CD4-positive, alpha-beta memory T cell (primary cell): ENCODE results near the gene FBXO41. TPM values are rescaled to one million over a fixed set of nuclear protein-coding genes. Genes with fewer than 3 reads are reported as not detected.

ENCODE experiments used
- CTCF ChIA-PET: fragments of 350-600 bp; sonication (Branson Sonifier 250); formaldehyde crosslinking; loops from one replicate; lab custom pipeline; 2021; ENCODE audit warnings: inconsistent platforms; ENCODE audit not compliant: partially characterized antibody; lab: Charles Lee
- POLR2A ChIA-PET: fragments of 350-600 bp; sonication (Branson Sonifier 250); formaldehyde crosslinking; loops from one replicate; lab custom pipeline; 2021; ENCODE audit not compliant: partially characterized antibody; lab: Charles Lee
- DNase-seq, 5 donors: peaks; one replicate each; pipeline versions ENCODE4 v3.0.0 to v3.0.0-alpha.2; 2020 to 2022; ENCODE audit warnings: mixed read lengths in 1 of 5
- H3K27ac ChIP-seq: one replicate; pipeline ENCODE4 v1.7.0; 2013; ENCODE audit warnings: low read depth, low read length
- H3K27me3 ChIP-seq: 2 replicates; pipeline ENCODE4 v1.7.0; 2013; ENCODE audit warnings: mild to moderate bottlenecking, low read length, moderate library complexity; ENCODE audit not compliant: insufficient read depth
- H3K36me3 ChIP-seq: 2 replicates; pipeline ENCODE4 v1.7.0; 2013; ENCODE audit warnings: mild to moderate bottlenecking, low read length, moderate library complexity; ENCODE audit not compliant: insufficient read depth
- H3K4me1 ChIP-seq: 2 replicates; pipeline ENCODE4 v1.7.0; 2013; ENCODE audit warnings: mild to moderate bottlenecking, low read length, moderate library complexity; ENCODE audit not compliant: insufficient read depth
- H3K4me3 ChIP-seq, 2 donors: one replicate each; pipeline ENCODE4 v1.7.0; 2013; ENCODE audit warnings: low read length in 2 of 2, mild to moderate bottlenecking in 1 of 2
- H3K9me3 ChIP-seq, 2 donors: one replicate each; pipeline ENCODE4 v1.7.0; 2013; ENCODE audit warnings: low read length in 2 of 2, control low read depth in 1 of 2; ENCODE audit not compliant: control insufficient read depth in 1 of 2
- H3K27ac Mint-ChIP-seq, 7 donors: one replicate each; pipeline ENCODE4 v1.8.0; 2020 to 2021; ENCODE audit warnings: mixed read lengths in 7 of 7, mild to moderate bottlenecking in 6 of 7, inconsistent platforms in 3 of 7, moderate library complexity in 3 of 7
- H3K27me3 Mint-ChIP-seq, 2 donors: one replicate each; pipeline ENCODE4 v1.8.0; 2020 to 2021; ENCODE audit warnings: mixed read lengths in 2 of 2
- H3K36me3 Mint-ChIP-seq, 2 donors: one replicate each; pipeline ENCODE4 v1.8.0; 2020 to 2021; ENCODE audit warnings: mixed read lengths in 2 of 2, inconsistent platforms in 1 of 2, mild to moderate bottlenecking in 1 of 2
- H3K4me1 Mint-ChIP-seq, 4 donors: one replicate each; pipeline ENCODE4 v1.8.0; 2020 to 2021; ENCODE audit warnings: mixed read lengths in 4 of 4, mild to moderate bottlenecking in 1 of 4
- H3K4me3 Mint-ChIP-seq, 8 donors: one replicate each; pipeline ENCODE4 v1.8.0; 2020 to 2021; ENCODE audit warnings: mixed read lengths in 8 of 8, mild to moderate bottlenecking in 7 of 8, moderate library complexity in 6 of 8, inconsistent platforms in 3 of 8
- H3K9me3 Mint-ChIP-seq, 8 donors: one replicate each; pipeline ENCODE4 v1.8.0; 2020 to 2021; ENCODE audit warnings: mixed read lengths in 8 of 8, mild to moderate bottlenecking in 5 of 8, inconsistent platforms in 3 of 8, moderate library complexity in 1 of 8
- intact Hi-C: fragments of 100-400 bp; cut with micrococcal nuclease; formaldehyde crosslinking; loops from one replicate; pipeline ENCODE4 v1.15.1; 2023
- polyA plus RNA-seq, 2 donors: library from polyadenylated mRNA; unstranded; fragments of 300-500 nt; fragmentation: Illumina TruSeq; gene quantifications; one replicate each; pipeline ENCODE4 v1.2.3, GENCODE V29; 2021
- total RNA-seq, 2 experiments: library from RNA; stranded (reverse); gene quantifications; one replicate each; pipeline ENCODE4 v1.2.3, GENCODE V29; 2021

FBXO41 gene
- total and polyA plus RNA-seq, 4 experiments from 2014 or later, result 1.6 to 11.4 (median 9.8) TPM; not detected in 1

- H3K27ac Mint-ChIP-seq, result peak overlapping the region in 3 of 7 donors; percentile 46 to 77 (median 69)
- Histone ChIP-seq H3K4me3 (peak overlapping the region in 1 of 2 donors; percentile 55), H3K36me3 (no peaks in the 10 kb centered on the region), H3K27me3 (peaks cover 30% of the 10 kb centered on the region), H3K27ac (no peak overlapping the region), H3K4me1 (peaks cover 28% of the 10 kb centered on the region), H3K9me3 (no peaks in the 10 kb centered on the region)
- H3K4me1 Mint-ChIP-seq, result peaks cover 6 to 22% (median 15%) of the 10 kb centered on the region in 4 donors
- CTCF ChIA-PET, result interaction anchor here (1.3 to 5.0 kb wide), 2 partner anchors 21 to 59 kb away, joined by 4 to 54 read pairs; partner anchors contain the start of genes CCT7 and PRADC1
- intact Hi-C loops, result loop anchor here (1.0 to 5.0 kb wide), 4 partner anchors 24 to 221 kb away; partner anchors contain the start of genes ALMS1, SFXN5 and SMYD5
- peaks cover 38 to 45% of the 10 kb centered on the region in 2 donors for H3K27me3 Mint-ChIP-seq
- peak in 1 of 5 donors; percentile 28 for DNase-seq
- H3K4me3 Mint-ChIP-seq, result peak overlapping the region; percentile 49 to 87 (median 74)
- POLR2A ChIA-PET, result interaction anchor here (0.6 to 1.2 kb wide), 4 partner anchors 59 to 606 kb away, joined by 3 to 6 read pairs (median 4); partner anchors contain the start of genes ALMS1 and CCT7
- H3K9me3 Mint-ChIP-seq, result peaks cover 0 to 2% (median 0%) of the 10 kb centered on the region in 8 donors
- peaks cover 0 to 1% of the 10 kb centered on the region in 2 donors for H3K36me3 Mint-ChIP-seq
Observed at GRCh38 chr2:73292906-73293533, 8.7 kb upstream of the FBXO41 start.

- peaks cover 6 to 22% (median 15%) of the 10 kb centered on the region in 4 donors for H3K4me1 Mint-ChIP-seq
- no peak for DNase-seq
- H3K36me3 Mint-ChIP-seq, result peaks cover 0 to 1% of the 10 kb centered on the region in 2 donors
- H3K4me1 ChIP-seq, result peaks cover 28% of the 10 kb centered on the region
- H3K27ac ChIP-seq, result no peak overlapping the region
- peak overlapping the region in 3 of 7 donors; percentile 45 to 77 (median 46) for H3K27ac Mint-ChIP-seq
- H3K9me3 Mint-ChIP-seq, result peaks cover 0 to 2% (median 0%) of the 10 kb centered on the region in 8 donors
- peak overlapping the region; percentile 6 to 87 (median 74) for H3K4me3 Mint-ChIP-seq
- peaks cover 33 to 39% of the 10 kb centered on the region in 2 donors for H3K27me3 Mint-ChIP-seq
- H3K27me3 ChIP-seq, result peaks cover 27% of the 10 kb centered on the region
- ChIA-PET CTCF (interaction anchor here (1.3 to 5.0 kb wide), 2 partner anchors 21 to 58 kb away, joined by 4 to 54 read pairs; partner anchors contain the start of genes CCT7 and PRADC1), POLR2A (interaction anchor here (1.0 to 3.3 kb wide), 2 partner anchors 58 to 93 kb away, joined by 3 to 18 read pairs; partner anchors contain the start of genes ALMS1 and CCT7)
- peak overlapping the region in 1 of 2 donors; percentile 55 for H3K4me3 ChIP-seq
- no peaks in the 10 kb centered on the region for H3K9me3 ChIP-seq
- H3K36me3 ChIP-seq, result no peaks in the 10 kb centered on the region
- intact Hi-C loops, result loop anchor here (5.0 kb wide), 2 partner anchors 80 to 220 kb away; partner anchors contain the start of genes SFXN5 and SMYD5
Observed at GRCh38 chr2:73292316-73292905, 8.1 kb upstream of the FBXO41 start.

GRCh38 chr2:73291461-73292315, 7.4 kb upstream of the FBXO41 start:
- H3K36me3 ChIP-seq, result no peaks in the 10 kb centered on the region
- H3K4me1 Mint-ChIP-seq, result peaks cover 6 to 22% (median 15%) of the 10 kb centered on the region in 4 donors
- no peak for DNase-seq
- H3K27ac Mint-ChIP-seq, result peak overlapping the region in 3 of 7 donors; percentile 17 to 83 (median 31)
- peaks cover 25 to 36% of the 10 kb centered on the region in 2 donors for H3K27me3 Mint-ChIP-seq
- no peak overlapping the region for H3K27ac ChIP-seq
- H3K4me1 ChIP-seq, result peaks cover 28% of the 10 kb centered on the region
- H3K9me3 Mint-ChIP-seq, result peaks cover 0 to 2% (median 0%) of the 10 kb centered on the region in 8 donors
- no peak overlapping the region for H3K4me3 ChIP-seq
- ChIA-PET POLR2A (interaction anchor here (1.0 to 3.3 kb wide), 3 partner anchors 57 to 94 kb away, joined by 3 to 18 read pairs (median 5); partner anchors contain the start of genes ALMS1, CCT7 and PRADC1), CTCF (interaction anchor here (1.4 to 5.0 kb wide), 7 partner anchors 19 to 94 kb away, joined by 3 to 54 read pairs (median 11); partner anchors contain the start of genes ALMS1, CCT7, PRADC1 and SMYD5)
- peak overlapping the region; percentile 51 to 88 (median 79) for H3K4me3 Mint-ChIP-seq
- H3K27me3 ChIP-seq, result peaks cover 27% of the 10 kb centered on the region
- peaks cover 0 to 1% of the 10 kb centered on the region in 2 donors for H3K36me3 Mint-ChIP-seq
- H3K9me3 ChIP-seq, result no peaks in the 10 kb centered on the region
- intact Hi-C loops, result loop anchor here (5.0 kb wide), 2 partner anchors 79 to 219 kb away; partner anchors contain the start of genes SFXN5 and SMYD5

- Mint-ChIP-seq H3K27me3 (peaks cover 19 to 32% of the 10 kb centered on the region in 2 donors), H3K4me1 (peaks cover 6 to 23% (median 15%) of the 10 kb centered on the region in 4 donors)
- POLR2A ChIA-PET, result interaction anchor here (1.1 to 3.3 kb wide), 4 partner anchors 22 to 94 kb away, joined by 4 to 18 read pairs (median 6); partner anchors contain the start of genes ALMS1, CCT7 and PRADC1
Observed at GRCh38 chr2:73291093-73291460, 6.8 kb upstream of the FBXO41 start.

GRCh38 chr2:73290049-73290839, 6.0 kb upstream of the FBXO41 start:
- Mint-ChIP-seq H3K27me3 (peaks cover 11 to 26% of the 10 kb centered on the region in 2 donors), H3K4me1 (peaks cover 9 to 32% (median 21%) of the 10 kb centered on the region in 4 donors), H3K9me3 (peaks cover 0 to 2% (median 0%) of the 10 kb centered on the region in 8 donors), H3K27ac (peak overlapping the region in 2 of 7 donors; percentile 35 to 83), H3K4me3 (peak overlapping the region in 3 of 8 donors; percentile 30 to 88 (median 66)), H3K36me3 (peaks cover 0 to 1% of the 10 kb centered on the region in 2 donors)
- H3K9me3 ChIP-seq, result no peaks in the 10 kb centered on the region
- intact Hi-C loops, result loop anchor here (5.0 kb wide), 2 partner anchors 78 to 218 kb away; partner anchors contain the start of genes SFXN5 and SMYD5
- ChIA-PET POLR2A (interaction anchor here (0.7 to 3.3 kb wide), 5 partner anchors 13 to 95 kb away, joined by 4 to 18 read pairs (median 5); partner anchors contain the start of genes ALMS1, CCT7 and PRADC1), CTCF (interaction anchor here (0.7 to 5.0 kb wide), 18 partner anchors 9 to 113 kb away, joined by 3 to 54 read pairs (median 6); partner anchors contain the start of genes ALMS1, CCT7, PRADC1 and SMYD5)
- no peak overlapping the region for H3K4me3 ChIP-seq
- peak in 4 of 5 donors; percentile 42 to 63 (median 46) for DNase-seq
- peaks cover 23% of the 10 kb centered on the region for H3K27me3 ChIP-seq
- no peak overlapping the region for H3K27ac ChIP-seq
- peaks cover 29% of the 10 kb centered on the region for H3K4me1 ChIP-seq
- H3K36me3 ChIP-seq, result no peaks in the 10 kb centered on the region

More at GRCh38 chr2:73291093-73291460, 6.8 kb upstream of the FBXO41 start:
- Histone ChIP-seq H3K27ac (no peak overlapping the region), H3K27me3 (peaks cover 27% of the 10 kb centered on the region), H3K9me3 (no peaks in the 10 kb centered on the region), H3K36me3 (no peaks in the 10 kb centered on the region), H3K4me3 (no peak overlapping the region), H3K4me1 (peaks cover 28% of the 10 kb centered on the region)
- CTCF ChIA-PET, result interaction anchor here (0.9 to 5.0 kb wide), 13 partner anchors 10 to 94 kb away, joined by 3 to 54 read pairs (median 6); partner anchors contain the start of genes ALMS1, CCT7, PRADC1 and SMYD5
- H3K4me3 Mint-ChIP-seq, result peak overlapping the region; percentile 72 to 88 (median 79)
- intact Hi-C loops, result loop anchor here (5.0 kb wide), 2 partner anchors 79 to 219 kb away; partner anchors contain the start of genes SFXN5 and SMYD5
- peak overlapping the region in 4 of 7 donors; percentile 31 to 83 (median 69) for H3K27ac Mint-ChIP-seq
- DNase-seq, result peak; percentile 57 to 66 (median 61)
- H3K36me3 Mint-ChIP-seq, result peaks cover 0 to 1% of the 10 kb centered on the region in 2 donors
- peaks cover 0 to 2% (median 0%) of the 10 kb centered on the region in 8 donors for H3K9me3 Mint-ChIP-seq
